ENCODE measurements around the gene STK32C. TPM values are rescaled to one million over a fixed set of nuclear protein-coding genes. Genes with fewer than 3 reads are reported as not detected.
"Not testable (repeated sequence)": the region's sequence is repeated elsewhere in the genome, so short reads cannot be mapped to it uniquely, and the experiment has no call there.

Gene STK32C
- total RNA-seq, 1 donor from 2014 or later, result 12.2 TPM

- no peak for TF ChIP-seq CTCF (IDR thresholded peaks at IDR 0.05; ENCODE audit: insufficient read depth, low read length, poor library complexity, severe bottlenecking)
- Histone ChIP-seq H3K4me3 (ENCODE audit: low read depth, low read length) (no peak overlapping the region), H3K36me3 (ENCODE audit: control insufficient read depth, insufficient read depth, low read length) (no peaks in the 10 kb centered on the region), H3K27me3 (ENCODE audit: control insufficient read depth, insufficient read depth, low read length) (no peaks in the 10 kb centered on the region)
- no peak for DNase-seq (ENCODE audit: low read depth)
Observed at GRCh38 chr10:132320654-132321469, 13.1 kb upstream of the STK32C start.

GRCh38 chr10:132319853-132320653, 12.3 kb upstream of the STK32C start:
- no peaks in the 10 kb centered on the region for H3K36me3 ChIP-seq (ENCODE audit: control insufficient read depth, insufficient read depth, low read length)
- no peak overlapping the region for H3K4me3 ChIP-seq (ENCODE audit: low read depth, low read length)
- no peaks in the 10 kb centered on the region for H3K27me3 ChIP-seq (ENCODE audit: control insufficient read depth, insufficient read depth, low read length)
- no peak for TF ChIP-seq CTCF (IDR thresholded peaks at IDR 0.05; ENCODE audit: insufficient read depth, low read length, poor library complexity, severe bottlenecking)
- peak; percentile 77 for DNase-seq (ENCODE audit: low read depth)

GRCh38 chr10:132317477-132317876, 9.7 kb upstream of the STK32C start:
- H3K36me3 ChIP-seq (ENCODE audit: control insufficient read depth, insufficient read depth, low read length); H3K27me3 ChIP-seq (ENCODE audit: control insufficient read depth, insufficient read depth, low read length); H3K4me3 ChIP-seq (ENCODE audit: low read depth, low read length); DNase-seq (ENCODE audit: low read depth): not testable (repeated sequence)

- no peak for TF ChIP-seq CTCF (IDR thresholded peaks at IDR 0.05; ENCODE audit: insufficient read depth, low read length, poor library complexity, severe bottlenecking)
- DNase-seq (ENCODE audit: low read depth), result no peak
- Histone ChIP-seq H3K27me3 (ENCODE audit: control insufficient read depth, insufficient read depth, low read length) (no peaks in the 10 kb centered on the region), H3K36me3 (ENCODE audit: control insufficient read depth, insufficient read depth, low read length) (no peaks in the 10 kb centered on the region), H3K4me3 (ENCODE audit: low read depth, low read length) (no peak overlapping the region)
Observed at GRCh38 chr10:132316133-132316532, 8.4 kb upstream of the STK32C start.

- not testable (repeated sequence) for DNase-seq (ENCODE audit: low read depth); H3K27me3 ChIP-seq (ENCODE audit: control insufficient read depth, insufficient read depth, low read length); H3K36me3 ChIP-seq (ENCODE audit: control insufficient read depth, insufficient read depth, low read length); H3K4me3 ChIP-seq (ENCODE audit: low read depth, low read length)
Observed at GRCh38 chr10:132314881-132315280, 7.1 kb upstream of the STK32C start.

GRCh38 chr10:132314336-132314735, 6.6 kb upstream of the STK32C start:
- Histone ChIP-seq H3K36me3 (ENCODE audit: control insufficient read depth, insufficient read depth, low read length) (no peaks in the 10 kb centered on the region), H3K27me3 (ENCODE audit: control insufficient read depth, insufficient read depth, low read length) (peaks cover under 1% of the 10 kb centered on the region), H3K4me3 (ENCODE audit: low read depth, low read length) (no peak overlapping the region)
- DNase-seq (ENCODE audit: low read depth), result no peak
- TF ChIP-seq CTCF (IDR thresholded peaks at IDR 0.05; ENCODE audit: insufficient read depth, low read length, poor library complexity, severe bottlenecking), result no peak

Measured in kidney epithelial cell (primary cell).